Ramos (cell line): ENCODE measurements around the gene DNPEP.

Experiments
- in situ Hi-C: fragments of 300-500 bp; cut with MboI; formaldehyde crosslinking; loops from one replicate; pipeline ENCODE4 v1.14.3; 2022; ENCODE audit warnings: low sequenced_read_pairs; ENCODE audit not compliant: unreplicated experiment

Gene DNPEP

GRCh38 chr2:219369447-219369861, 18.3 kb downstream of the DNPEP start:
- in situ Hi-C loops = no loop called here

DNA sequence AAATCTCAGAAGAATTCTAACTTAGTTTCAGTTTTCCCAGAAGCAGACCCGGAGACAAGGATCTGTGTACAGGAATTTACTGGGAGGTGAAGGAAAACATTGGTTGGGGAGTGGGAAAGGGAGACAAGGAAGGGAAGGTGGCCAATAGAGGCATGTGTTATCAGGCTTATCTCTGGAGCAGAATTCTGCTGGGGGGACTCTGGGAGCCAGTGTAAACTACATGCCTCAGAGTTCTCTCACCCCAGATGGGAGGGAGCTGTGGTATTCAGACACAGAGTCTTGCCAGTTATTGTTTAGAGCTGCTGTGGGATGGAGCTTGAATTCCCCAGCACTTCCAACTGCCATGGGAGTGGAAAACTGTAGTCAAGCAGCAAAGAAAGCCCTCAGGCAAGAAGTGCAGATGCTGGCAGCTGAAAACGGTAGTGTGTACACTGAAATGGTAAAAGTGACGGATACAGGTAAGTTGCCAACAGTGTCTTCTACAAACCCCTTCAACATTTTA, 19.0 kb downstream of the DNPEP start:
- in situ Hi-C loops = no loop called here

- in situ Hi-C loops = no loop called here
Measured at GRCh38 chr2:219362524-219363164, 25.1 kb downstream of the DNPEP start.

DNA sequence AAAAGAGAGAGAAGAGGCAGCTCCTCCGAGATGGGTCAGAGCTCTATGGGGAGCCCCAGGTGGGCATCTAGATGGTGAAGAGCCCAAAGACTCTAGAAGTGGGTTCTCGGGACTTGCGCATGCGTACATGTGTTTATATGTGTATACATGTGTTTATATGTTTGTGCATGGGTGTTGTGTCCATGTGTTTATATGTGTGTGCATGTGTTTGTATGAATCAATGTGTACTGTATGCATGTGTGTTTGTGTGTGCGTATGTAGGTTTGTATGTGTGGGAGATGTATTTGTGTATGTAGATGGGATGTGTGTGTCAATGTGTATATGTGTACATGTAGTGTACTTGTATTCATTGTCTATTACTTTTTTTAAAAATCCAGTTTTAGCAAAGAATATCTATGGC, 25.6 kb downstream of the DNPEP start:
- in situ Hi-C loops = no loop called here

DNA sequence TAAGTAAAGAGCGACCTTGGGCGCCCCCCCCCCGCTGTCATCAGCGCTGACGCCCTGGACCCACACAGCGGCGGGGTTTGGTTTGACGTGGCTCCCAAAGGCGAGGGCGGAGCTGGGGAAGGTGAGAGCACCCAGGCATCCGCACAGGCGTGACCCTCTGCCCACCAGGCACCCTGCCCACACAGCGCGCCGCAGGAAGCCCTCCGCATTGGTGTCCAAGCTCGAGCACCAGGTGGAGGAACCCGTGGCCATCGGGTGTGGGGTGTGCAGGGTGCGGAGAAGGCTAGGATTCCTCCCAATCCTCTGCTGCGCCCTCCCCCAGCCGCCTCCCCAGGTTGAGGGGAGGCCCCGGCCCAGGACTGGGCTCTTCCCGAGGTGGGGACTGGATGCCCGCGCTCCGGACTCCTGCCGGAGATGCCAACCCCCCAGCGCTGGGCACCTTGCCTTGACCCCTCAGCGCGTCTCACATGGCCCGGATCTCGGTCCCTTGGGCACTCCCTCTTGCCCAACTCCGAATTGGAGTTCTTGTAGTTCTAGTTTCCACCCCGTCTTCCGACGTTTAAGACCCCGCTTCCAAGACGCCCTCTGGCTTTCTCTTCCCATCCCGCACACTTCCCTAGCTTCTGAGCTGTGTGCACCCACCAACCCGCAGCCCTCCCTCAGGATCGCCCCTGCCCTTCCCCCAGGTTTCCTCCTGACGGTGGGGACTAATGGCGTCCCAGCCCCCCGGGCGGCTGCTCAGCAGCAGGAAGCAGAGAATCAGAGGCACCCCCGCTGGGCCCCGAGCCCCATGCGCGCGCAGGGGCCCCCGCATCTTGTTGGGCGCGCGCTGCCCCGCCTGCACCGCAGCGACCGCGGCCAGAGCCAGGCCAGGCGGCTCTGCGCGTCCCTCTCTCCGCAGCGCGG, 29.3 kb downstream of the DNPEP start:
- in situ Hi-C loops = no loop called here

DNA sequence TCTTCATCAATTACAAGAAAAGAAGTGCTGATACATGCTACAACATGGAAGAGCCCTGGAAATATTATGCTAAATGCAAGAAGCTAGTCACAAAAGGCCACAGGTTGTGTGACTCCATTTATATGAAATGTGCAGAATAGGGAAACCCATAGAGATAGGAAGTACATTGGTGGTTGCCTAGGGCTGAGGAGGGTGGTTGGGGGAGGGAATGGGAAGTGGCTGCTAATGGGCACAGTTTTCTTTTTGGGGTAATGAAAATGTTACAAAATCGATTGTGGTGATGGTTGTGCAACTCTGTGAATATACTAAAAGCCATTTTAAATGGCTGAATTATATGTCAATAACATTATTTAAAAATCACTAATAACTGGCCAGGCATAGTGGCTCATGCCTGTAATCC, 30.9 kb downstream of the DNPEP start:
- in situ Hi-C loops = no loop called here

DNA sequence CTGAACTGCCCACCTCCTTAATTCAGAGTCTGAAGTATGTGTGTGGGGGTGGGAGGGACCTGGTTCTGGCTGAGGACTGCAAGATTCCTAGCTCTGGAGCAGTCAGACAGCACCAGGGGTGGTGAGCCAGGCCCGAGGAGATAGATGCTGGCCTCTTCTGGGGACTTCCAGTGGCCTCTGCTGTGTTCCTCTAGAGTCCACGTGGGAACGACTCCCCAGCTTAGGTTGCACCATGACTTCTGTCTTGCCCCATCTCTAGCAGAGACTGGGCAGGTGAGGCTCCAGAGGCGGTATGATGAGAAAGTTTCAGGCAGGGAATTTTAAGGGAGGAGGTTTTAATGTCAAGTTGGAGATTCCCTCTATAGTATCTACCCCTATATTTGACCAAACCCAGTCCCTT, 33.1 kb downstream of the DNPEP start:
- in situ Hi-C loops = no loop called here

GRCh38 chr2:219353129-219353528, 34.6 kb downstream of the DNPEP start:
- in situ Hi-C loops = no loop called here

GRCh38 chr2:219352448-219353023, 35.2 kb downstream of the DNPEP start:
- in situ Hi-C loops = no loop called here

- in situ Hi-C loops = no loop called here
Measured at GRCh38 chr2:219350710-219351221, 36.9 kb downstream of the DNPEP start.

- in situ Hi-C loops = no loop called here
Measured at GRCh38 chr2:219350215-219350614, 37.5 kb downstream of the DNPEP start.

- in situ Hi-C loops = no loop called here
Measured at GRCh38 chr2:219344751-219345430, 42.8 kb downstream of the DNPEP start.

- in situ Hi-C loops = no loop called here
Measured at GRCh38 chr2:219335373-219335786, 52.3 kb downstream of the DNPEP start.

GRCh38 chr2:219334076-219334475, 53.6 kb downstream of the DNPEP start:
- in situ Hi-C loops = no loop called here

GRCh38 chr2:219332542-219332941, 55.2 kb downstream of the DNPEP start, which contains the start of gene RESP18:
RESP18 (minus strand) TSS chr2:219332744.
- in situ Hi-C loops = no loop called here

GRCh38 chr2:219331560-219332213, 56.0 kb downstream of the DNPEP start:
- in situ Hi-C loops = no loop called here

GRCh38 chr2:219327719-219328118, 60.0 kb downstream of the DNPEP start:
- in situ Hi-C loops = no loop called here

GRCh38 chr2:219325657-219326315, 61.9 kb downstream of the DNPEP start:
- in situ Hi-C loops = no loop called here

- in situ Hi-C loops = no loop called here
Measured at GRCh38 chr2:219325136-219325535, 62.6 kb downstream of the DNPEP start.
